OCI-LY3 (cell line): ENCODE measurements around the gene MAPKAP1.

ENCODE experiments used
- CTCF ChIP-seq: fragments of 200-600, 300-600 bp; sonication (generic); IDR thresholded peaks from 2 replicates; pipeline ENCODE4 v1.5.1; 2014; ENCODE audit warnings: antibody characterized with exemption, low read length, low read depth
- EZH2phosphoT487 ChIP-seq: fragments of 200-600 bp; shearing (Covaris generic); IDR thresholded peaks from 2 replicates; pipeline ENCODE4 v1.6.1; 2018; ENCODE audit warnings: antibody characterized with exemption, mixed run types, low read depth

- TF ChIP-seq CTCF (no peak), EZH2phosphoT487 (no peak)
Measured at GRCh38 chr9:125638239-125639045, 68.6 kb downstream of the MAPKAP1 start.
